Measurements from ENCODE around the gene DLGAP1.

GRCh38 chr18:3796434-3796833 is 658.7 kb downstream of the DLGAP1 start:
- no peak for TF ChIP-seq CTCF (IDR thresholded peaks at IDR 0.05 in 8 of 11, conservative IDR thresholded peaks at IDR 0.05 in 3 of 11)
- no peak for TF ChIP-seq POLR2A (IDR thresholded peaks at IDR 0.05)

All from spleen (tissue), 7 donors.